Aorta (tissue), 5 donors: ENCODE data around the gene ZNF808. TPM values are rescaled to one million over a fixed set of nuclear protein-coding genes. Genes with fewer than 3 reads are reported as not detected.
"Not testable (repeated sequence)": the region's sequence is repeated elsewhere in the genome, so short reads cannot be mapped to it uniquely, and the experiment has no call there.

Experiments used
- ATAC-seq: fragments of 200-7000 bp; cut with Tn5 transposase; one replicate; pipeline ENCODE4 v1.9.1; 2022; ENCODE audit warnings: moderate library complexity; ENCODE audit not compliant: low FRiP score
- DNase-seq, 2 donors: peaks; one replicate each; pipeline ENCODE4 v3.0.0-alpha.2; 2020
- H3K27ac ChIP-seq, 2 donors: one replicate each; pipeline ENCODE4 v1.5.1; 2013; ENCODE audit warnings: low read length in 2 of 2, mild to moderate bottlenecking in 2 of 2, moderate library complexity in 2 of 2, control low read depth in 1 of 2, inconsistent platforms in 1 of 2, low read depth in 1 of 2
- H3K27me3 ChIP-seq, 2 donors: one replicate each; pipeline ENCODE4 v1.6.1; 2013; ENCODE audit warnings: control low read depth in 1 of 2, low read length in 1 of 2, mild to moderate bottlenecking in 1 of 2, moderate library complexity in 1 of 2; ENCODE audit not compliant: insufficient read depth in 2 of 2, control insufficient read depth in 1 of 2
- H3K36me3 ChIP-seq, 2 donors: one replicate each; pipeline ENCODE4 v1.6.1; 2013; ENCODE audit warnings: control low read depth in 1 of 2, low read length in 1 of 2, mild to moderate bottlenecking in 1 of 2; ENCODE audit not compliant: insufficient read depth in 2 of 2, control insufficient read depth in 1 of 2
- H3K4me1 ChIP-seq, 2 donors: one replicate each; pipeline ENCODE4 v1.6.1; 2013; ENCODE audit warnings: low read length in 2 of 2, control low read depth in 1 of 2, mild to moderate bottlenecking in 1 of 2, moderate library complexity in 1 of 2; ENCODE audit not compliant: insufficient read depth in 2 of 2, control insufficient read depth in 1 of 2
- H3K4me3 ChIP-seq, 2 donors: one replicate each; pipeline ENCODE4 v1.5.1; 2013; ENCODE audit warnings: low read length in 2 of 2, control low read depth in 1 of 2, mild to moderate bottlenecking in 1 of 2
- H3K9me3 ChIP-seq: one replicate; pipeline ENCODE4 v1.6.1; 2013; ENCODE audit warnings: mild to moderate bottlenecking, low read length; ENCODE audit not compliant: control insufficient read depth
- WGBS, 2 donors: extraction: QIAGEN DNeasy Blood & Tissue Kit; methylation state at CpG; one replicate each; pipeline ENCODE4 v1.1.7; 2013; 5-methylcytosine and 5-hydroxymethylcytosine counted together
- intact Hi-C, 2 donors: fragments of 100-400 bp; cut with DNase I; formaldehyde crosslinking; loops; one replicate each; pipeline versions ENCODE4 v1.14.2 to v1.15.0; 2022
- polyA plus RNA-seq, 2 donors: library from polyadenylated mRNA; stranded (reverse); fragments of 200-250 nt; gene quantifications; one replicate each; pipeline ENCODE4 v1.2.3, GENCODE V29; 2013
- total RNA-seq, 2 donors: library from RNA; stranded (reverse); fragmentation: NEBNext Ultra II Directional; extraction: Animal tissue kit (Norgen Biotek cat#: 25700); gene quantifications; one replicate each; pipeline ENCODE4 v1.2.1, GENCODE V29; 2021
- donor health status: healthy with polysubstance abuse.
- donor health status: Bipolar disorder and iron deficiency.
- donor health status: DM: no; HTN: no; CAD: no.
- donor health status: DM: no; HTN: no; CAD: no.
- donor health status: DM: yes; HTN: yes; CAD: no.

The ZNF808 gene
- total and polyA plus RNA-seq, 4 donors = 1.1 to 36.4 (median 11.0) TPM

DNA sequence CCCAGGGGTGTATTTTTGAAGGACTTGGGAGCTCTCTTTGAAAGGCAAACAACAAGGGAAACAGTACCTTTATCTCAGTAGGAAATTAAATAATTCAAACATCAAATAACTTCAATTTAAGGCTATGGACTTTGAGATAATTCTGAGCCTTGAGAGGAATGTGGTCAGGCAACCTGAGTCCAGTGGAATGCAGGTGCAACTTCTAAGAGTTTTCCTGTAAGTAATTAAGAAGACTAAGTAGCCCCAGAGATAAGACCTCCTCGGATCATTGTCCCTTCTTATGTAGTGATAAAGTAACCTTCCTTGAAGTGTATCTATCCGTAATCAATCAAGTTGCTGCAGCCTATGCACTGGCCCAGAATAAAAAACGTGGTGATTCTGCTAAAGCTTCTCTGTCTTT is 71.8 kb downstream of the ZNF808 start:
- no peak for DNase-seq
- H3K4me3 ChIP-seq = no peak overlapping the region
- intact Hi-C loops = no loop called here
- no peaks in the 10 kb centered on the region for H3K9me3 ChIP-seq
- no peaks in the 10 kb centered on the region for H3K4me1 ChIP-seq
- no peaks in the 10 kb centered on the region for H3K27me3 ChIP-seq
- no peaks in the 10 kb centered on the region for H3K36me3 ChIP-seq
- no peak for ATAC-seq
- H3K27ac ChIP-seq = no peak overlapping the region
- 90 to 91% methylated on average over 3 of the region's 3 CpGs for WGBS, 2 donors

GRCh38 chr19:52600639-52601024 is 73.2 kb downstream of the ZNF808 start:
- Histone ChIP-seq H3K27ac (peak overlapping the region; percentile 2 to 90), H3K4me1 (no peaks in the 10 kb centered on the region), H3K9me3 (no peaks in the 10 kb centered on the region), H3K36me3 (no peaks in the 10 kb centered on the region), H3K27me3 (no peaks in the 10 kb centered on the region), H3K4me3 (peak overlapping the region; percentile 48 to 58)
- intact Hi-C loops = loop anchor here (5.0 kb wide), 2 partner anchors 37 to 92 kb away; partner anchors contain the start of gene ZNF83 (in 2 of the 2)
- DNase-seq (peak; percentile 54 to 80), ATAC-seq (no peak)
- 0 to 2% methylated on average over 15 of the region's 15 CpGs for WGBS, 2 donors

DNA sequence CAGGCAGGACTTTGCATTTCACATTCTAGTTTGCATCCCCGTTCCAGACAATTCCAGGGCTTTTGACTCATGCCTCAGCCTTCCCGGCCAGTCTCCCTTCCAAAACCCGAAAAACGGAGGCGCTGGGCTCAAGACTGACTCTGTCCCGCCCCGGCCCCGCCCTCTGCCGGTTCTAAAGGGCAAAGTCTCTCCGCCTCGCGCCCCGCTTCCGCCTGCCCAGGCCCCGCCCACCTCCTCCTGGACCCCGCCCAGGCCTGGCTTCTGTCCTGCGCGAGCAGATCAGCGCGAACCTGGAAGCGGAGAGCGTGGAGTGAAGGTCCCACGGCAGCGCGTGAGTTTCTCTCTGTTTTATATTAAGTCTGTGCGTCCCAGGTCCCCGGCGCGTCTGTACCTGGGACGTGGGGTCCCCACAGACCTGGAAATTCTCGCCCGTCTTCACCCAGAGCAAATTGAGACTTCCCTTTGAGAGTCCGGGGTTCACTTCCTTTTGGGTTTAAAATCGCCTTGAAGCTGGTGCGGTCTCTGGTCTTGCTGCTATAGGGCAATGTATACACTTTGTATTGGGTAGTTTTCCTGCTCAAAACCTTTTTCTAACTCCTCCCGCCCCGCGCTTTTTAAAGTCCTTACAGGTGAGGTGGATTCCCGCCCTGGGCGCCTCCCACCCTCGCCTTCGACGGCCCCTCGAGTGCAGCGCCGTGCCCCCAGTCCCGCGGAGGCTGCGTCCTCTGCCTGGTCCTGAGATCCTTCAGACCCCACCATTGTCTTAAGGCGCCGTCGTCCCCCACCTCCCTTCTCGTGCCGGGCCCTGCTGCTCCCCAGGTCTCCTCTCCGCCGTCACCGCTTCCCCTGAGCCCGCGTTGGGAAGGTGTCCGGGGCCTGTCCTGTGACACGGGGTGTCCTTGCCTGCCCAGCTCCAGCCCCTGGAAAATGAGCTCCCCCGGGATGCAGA is 73.8 kb downstream of the ZNF808 start:
- Histone ChIP-seq H3K4me1 (no peaks in the 10 kb centered on the region), H3K9me3 (no peaks in the 10 kb centered on the region), H3K27ac (peak overlapping the region in 1 of 2 donors; percentile 43), H3K36me3 (no peaks in the 10 kb centered on the region), H3K27me3 (no peaks in the 10 kb centered on the region), H3K4me3 (peak overlapping the region; percentile 48 to 58)
- intact Hi-C loops = loop anchor here (5.0 kb wide), 2 partner anchors 36 to 91 kb away; partner anchors contain the start of gene ZNF83 (in 2 of the 2)
- 0 to 1% methylated on average over 57 to 62 of the region's 62 CpGs for WGBS, 2 donors
- peak; percentile 97 to 99 for DNase-seq
- peak; percentile 97 for ATAC-seq

- WGBS, 2 donors = 54 to 58% methylated on average over 3 of the region's 3 CpGs
- intact Hi-C loops = loop anchor here (5.0 kb wide), 2 partner anchors 35 to 90 kb away; partner anchors contain the start of gene ZNF83 (in 2 of the 2)
- not testable (repeated sequence) for H3K9me3 ChIP-seq, ATAC-seq, DNase-seq, H3K36me3 ChIP-seq, H3K27me3 ChIP-seq, H3K4me1 ChIP-seq
- peak overlapping the region in 1 of 2 donors; percentile 50 for H3K27ac ChIP-seq
- H3K4me3 ChIP-seq = peak overlapping the region in 1 of 2 donors; percentile 48
Observed at GRCh38 chr19:52601974-52602366, 74.5 kb downstream of the ZNF808 start.

GRCh38 chr19:52602941-52603340 is 75.5 kb downstream of the ZNF808 start:
- ATAC-seq (no peak), DNase-seq (no peak)
- 71 to 78% methylated on average over 2 of the region's 2 CpGs for WGBS, 2 donors
- Histone ChIP-seq H3K9me3 (no peaks in the 10 kb centered on the region), H3K4me3 (no peak overlapping the region), H3K4me1 (no peaks in the 10 kb centered on the region), H3K27me3 (no peaks in the 10 kb centered on the region), H3K27ac (no peak overlapping the region), H3K36me3 (peaks cover 0 to 2% of the 10 kb centered on the region in 2 donors)
- intact Hi-C loops = loop anchor here (5.0 kb wide), 2 partner anchors 34 to 89 kb away; partner anchors contain the start of gene ZNF83 (in 2 of the 2)

GRCh38 chr19:52603558-52604207 is 76.2 kb downstream of the ZNF808 start:
- no peaks in the 10 kb centered on the region for H3K4me1 ChIP-seq
- WGBS, 2 donors = 66 to 70% methylated on average over 14 of the region's 14 CpGs
- peak; percentile 40 for ATAC-seq
- intact Hi-C loops = loop anchor here (5.0 kb wide), 2 partner anchors 34 to 89 kb away; partner anchors contain the start of gene ZNF83 (in 2 of the 2)
- DNase-seq = no peak
- peaks cover 0 to 2% of the 10 kb centered on the region in 2 donors for H3K36me3 ChIP-seq
- H3K27me3 ChIP-seq = no peaks in the 10 kb centered on the region
- H3K4me3 ChIP-seq = no peak overlapping the region
- no peaks in the 10 kb centered on the region for H3K9me3 ChIP-seq
- H3K27ac ChIP-seq = no peak overlapping the region

Other genes with a start within 250 kb of the ZNF808 start
- gene ZNF480, start 230.5 kb upstream of the ZNF808 start, total RNA-seq = 10 to 100 TPM in 1 of 2 donors, 1 to 10 TPM in 1; 10.0 to 15.7 TPM
- 1 to 10 TPM; 5.4 to 6.0 TPM for gene ZNF480, start 230.5 kb upstream of the ZNF808 start, polyA plus RNA-seq
- gene ZNF610, start 191.4 kb upstream of the ZNF808 start, total RNA-seq = 1 to 10 TPM; 2.2 to 3.2 TPM
- 1 to 10 TPM in 1 of 2 donors, under 1 TPM in 1; 0.50 to 1.6 TPM for gene ZNF610, start 191.4 kb upstream of the ZNF808 start, polyA plus RNA-seq
- gene ZNF880, start 157.7 kb upstream of the ZNF808 start, total RNA-seq = 10 to 100 TPM; 23.3 to 29.7 TPM
- 10 to 100 TPM; 14.3 to 18.4 TPM for gene ZNF880, start 157.7 kb upstream of the ZNF808 start, polyA plus RNA-seq
- 10 to 100 TPM; 24.4 to 32.1 TPM for gene ZNF528, start 129.8 kb upstream of the ZNF808 start, total RNA-seq
- gene ZNF528, start 129.8 kb upstream of the ZNF808 start, polyA plus RNA-seq = 10 to 100 TPM in 1 of 2 donors, 1 to 10 TPM in 1; 3.4 to 15.9 TPM
- gene ZNF534, start 98.5 kb upstream of the ZNF808 start, total RNA-seq = 1 to 10 TPM in 1 of 2 donors, not detected in 1; 1.1 TPM
- under 1 TPM in 1 of 2 donors, not detected in 1; 0.77 TPM for gene ZNF534, start 98.5 kb upstream of the ZNF808 start, polyA plus RNA-seq
- gene ZNF578, start 74.1 kb upstream of the ZNF808 start, total RNA-seq = 1 to 10 TPM; 2.5 to 3.8 TPM
- 1 to 10 TPM in 1 of 2 donors, under 1 TPM in 1; 0.63 to 1.0 TPM for gene ZNF578, start 74.1 kb upstream of the ZNF808 start, polyA plus RNA-seq
- gene ZNF701, start 42.6 kb downstream of the ZNF808 start, total RNA-seq = 10 to 100 TPM; 15.4 to 26.6 TPM
- 1 to 10 TPM; 5.1 to 6.4 TPM for gene ZNF701, start 42.6 kb downstream of the ZNF808 start, polyA plus RNA-seq
- gene ZNF83, start 110.7 kb downstream of the ZNF808 start, total RNA-seq = 10 to 100 TPM; 51.3 to 78.7 TPM
- 100 to 1,000 TPM in 1 of 2 donors, 10 to 100 TPM in 1; 38.4 to 144 TPM for gene ZNF83, start 110.7 kb downstream of the ZNF808 start, polyA plus RNA-seq
- 10 to 100 TPM; 20.9 to 28.5 TPM for gene ZNF611, start 207.4 kb downstream of the ZNF808 start, total RNA-seq
- 1 to 10 TPM; 1.5 to 2.7 TPM for gene ZNF611, start 207.4 kb downstream of the ZNF808 start, polyA plus RNA-seq